Measurements from ENCODE around the gene SRSF3.

DNA sequence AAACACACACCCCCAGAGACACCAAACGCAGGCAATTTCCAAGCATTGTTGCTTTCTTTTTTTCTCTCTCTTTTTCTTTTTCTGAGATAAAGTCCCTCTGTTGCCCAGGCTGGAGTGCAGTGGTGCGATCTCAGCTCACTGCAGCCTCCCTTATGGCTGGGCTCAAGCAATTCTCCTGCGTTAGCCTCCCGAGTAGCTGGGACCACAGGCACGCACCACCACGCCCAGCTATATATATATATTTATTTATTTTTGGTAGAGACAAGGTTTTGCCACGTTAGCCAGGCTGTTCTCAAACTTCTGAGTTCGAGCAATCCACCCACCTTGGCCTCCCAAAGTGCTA is 14.0 kb upstream of the SRSF3 start:
- TF ChIP-seq EZH2 (IDR thresholded peaks at IDR 0.05; ENCODE audit: borderline replicate concordance, low read length), result no peak
- TF ChIP-seq CTCF (conservative IDR thresholded peaks at IDR 0.05 in 1 of 2, IDR thresholded peaks at IDR 0.05 in 1 of 2; ENCODE audit: extremely low read depth in 1 of 2, insufficient read depth in 1 of 2, low read depth in 1 of 2, low read length in 2 of 2), result no peak

Data from mammary epithelial cell (primary cell).